Stimulated activated CD8-positive, alpha-beta memory T cell treated with anti-CD3 and anti-CD28 coated beads, Interleukin-4, amount 100 ng/mL, for 48 hours (primary cell): ENCODE results near the gene RFTN1.
"Not testable (repeated sequence)": the region's sequence is repeated elsewhere in the genome, so short reads cannot be mapped to it uniquely, and the experiment has no call there.

Experiments used
- DNase-seq: peaks from one replicate; pipeline ENCODE4 v3.0.0-alpha.2; 2020

RFTN1 gene

GRCh38 chr3:16506451-16506850 is 7.0 kb downstream of the RFTN1 start:
- no peak for DNase-seq

- DNase-seq = no peak
Measured at GRCh38 chr3:16504692-16505091, 8.8 kb downstream of the RFTN1 start.

- DNase-seq = no peak
Measured at GRCh38 chr3:16504242-16504641, 9.3 kb downstream of the RFTN1 start.

- no peak for DNase-seq
Measured at GRCh38 chr3:16503191-16503776, 10.2 kb downstream of the RFTN1 start.

- DNase-seq = no peak
Measured at GRCh38 chr3:16502347-16502908, 11.1 kb downstream of the RFTN1 start.

- no peak for DNase-seq
Measured at GRCh38 chr3:16501376-16501775, 12.1 kb downstream of the RFTN1 start.

GRCh38 chr3:16500911-16501310 is 12.6 kb downstream of the RFTN1 start:
- DNase-seq = no peak

- no peak for DNase-seq
Measured at GRCh38 chr3:16500093-16500492, 13.4 kb downstream of the RFTN1 start.

- no peak for DNase-seq
Measured at GRCh38 chr3:16499351-16499750, 14.1 kb downstream of the RFTN1 start.

GRCh38 chr3:16498130-16498890 is 15.2 kb downstream of the RFTN1 start:
- DNase-seq = no peak

- DNase-seq = no peak
Measured at GRCh38 chr3:16496408-16497222, 16.9 kb downstream of the RFTN1 start.

GRCh38 chr3:16496008-16496407 is 17.5 kb downstream of the RFTN1 start:
- no peak for DNase-seq

- DNase-seq = no peak
Measured at GRCh38 chr3:16494814-16495431, 18.6 kb downstream of the RFTN1 start.

- no peak for DNase-seq
Measured at GRCh38 chr3:16494094-16494493, 19.4 kb downstream of the RFTN1 start.

- DNase-seq = no peak
Measured at GRCh38 chr3:16490062-16490619, 23.4 kb downstream of the RFTN1 start.

GRCh38 chr3:16489326-16490061 is 24.0 kb downstream of the RFTN1 start:
- DNase-seq = not testable (repeated sequence)

GRCh38 chr3:16488637-16489036 is 24.9 kb downstream of the RFTN1 start:
- no peak for DNase-seq

GRCh38 chr3:16487511-16488175 is 25.9 kb downstream of the RFTN1 start:
- no peak for DNase-seq

GRCh38 chr3:16486951-16487480 is 26.5 kb downstream of the RFTN1 start:
- DNase-seq = no peak

GRCh38 chr3:16486201-16486600 is 27.3 kb downstream of the RFTN1 start:
- DNase-seq = no peak

GRCh38 chr3:16485395-16485992 is 28.0 kb downstream of the RFTN1 start:
- no peak for DNase-seq
